Upper lobe of left lung (tissue), 6 donors: ENCODE measurements around the gene NMB. TPM values are rescaled to one million over a fixed set of nuclear protein-coding genes. Genes with fewer than 3 reads are reported as not detected.
A peak's percentile ranks its signal among the peaks of the same experiment; 100 is the strongest.

Source experiments
- ATAC-seq, 2 donors: fragments of 200-7000 bp; cut with Tn5 transposase; one replicate each; pipeline ENCODE4 v1.9.1; 2022; ENCODE audit warnings: mild to moderate bottlenecking in 2 of 2, moderate library complexity in 2 of 2; ENCODE audit not compliant: low FRiP score in 2 of 2
- DNase-seq, 2 donors: peaks; one replicate each; pipeline ENCODE4 v3.0.0-alpha.2; 2019 to 2020
- H3K27ac ChIP-seq, 4 donors: fragments of 200-600 bp; sonication (generic); one replicate each; pipeline ENCODE4 v1.5.1; 2016 to 2019
- H3K27me3 ChIP-seq, 4 donors: fragments of 200-600 bp; sonication (generic); one replicate each; pipeline ENCODE4 v1.5.1; 2017 to 2019
- H3K36me3 ChIP-seq, 4 donors: fragments of 200-600 bp; sonication (generic); one replicate each; pipeline ENCODE4 v1.5.1; 2016 to 2019
- H3K4me1 ChIP-seq, 4 donors: fragments of 200-600 bp; sonication (generic); one replicate each; pipeline ENCODE4 v1.5.1; 2018 to 2019
- H3K4me3 ChIP-seq, 4 donors: fragments of 200-600 bp; sonication (generic); one replicate each; pipeline ENCODE4 v1.5.1; 2017 to 2019; ENCODE audit warnings: mild to moderate bottlenecking in 2 of 4, moderate library complexity in 1 of 4
- H3K9me3 ChIP-seq, 4 donors: fragments of 200-600 bp; sonication (generic); one replicate each; pipeline ENCODE4 v1.5.1; 2018 to 2019
- EP300 ChIP-seq, 4 donors: sonication (generic); formaldehyde crosslinking; IDR thresholded peaks; one replicate each; pipeline ENCODE4 v1.5.1; 2017; ENCODE audit warnings: antibody characterized with exemption in 4 of 4, control low read depth in 2 of 4
- POLR2A ChIP-seq, 4 donors: fragments of 450-650 bp; IDR thresholded peaks; one replicate each; pipeline ENCODE4 v1.5.1; 2016 to 2017; ENCODE audit warnings: antibody characterized with exemption in 4 of 4, mild to moderate bottlenecking in 2 of 4
- POLR2AphosphoS5 ChIP-seq, 2 donors: sonication (generic); formaldehyde crosslinking; IDR thresholded peaks; one replicate each; pipeline ENCODE4 v1.5.1; 2017; ENCODE audit warnings: antibody characterized with exemption in 2 of 2
- WGBS, 2 donors: methylation state at CpG; one replicate each; pipeline ENCODE4 v1.1.5; 2017 to 2018; 5-methylcytosine and 5-hydroxymethylcytosine counted together
- total RNA-seq, 6 donors: library from RNA; depleted of rRNA in 4 of 6; stranded (reverse); fragments of >200 nt in 4 of 6; gene quantifications; one replicate each; pipeline versions ENCODE4 v1.1.0 to v1.2.1, GENCODE V29; 2016 to 2021
- TF ChIP-seq, protein P1 (sequence below), 6 experiments: fragments of 450-650 bp in 4 of 6; fragments of 200-600 bp in 2 of 6; sonication (generic) in 2 of 6; IDR thresholded peaks; one replicate each; pipeline ENCODE4 v1.5.1; 2016 to 2019; ENCODE audit warnings: antibody characterized with exemption in 6 of 6
- donor health status: DM: no; HTN: no; CAD: no; lungs with moderate emphysema.
- donor health status: DM: no; HTN: yes; CAD: no; lungs with severe emphysema.

Gene NMB
- total RNA-seq, result 10 to 100 TPM in 1 of 6 donors, 1 to 10 TPM in 4, not detected in 1; 4.7 to 13.1 (median 5.7) TPM

DNA sequence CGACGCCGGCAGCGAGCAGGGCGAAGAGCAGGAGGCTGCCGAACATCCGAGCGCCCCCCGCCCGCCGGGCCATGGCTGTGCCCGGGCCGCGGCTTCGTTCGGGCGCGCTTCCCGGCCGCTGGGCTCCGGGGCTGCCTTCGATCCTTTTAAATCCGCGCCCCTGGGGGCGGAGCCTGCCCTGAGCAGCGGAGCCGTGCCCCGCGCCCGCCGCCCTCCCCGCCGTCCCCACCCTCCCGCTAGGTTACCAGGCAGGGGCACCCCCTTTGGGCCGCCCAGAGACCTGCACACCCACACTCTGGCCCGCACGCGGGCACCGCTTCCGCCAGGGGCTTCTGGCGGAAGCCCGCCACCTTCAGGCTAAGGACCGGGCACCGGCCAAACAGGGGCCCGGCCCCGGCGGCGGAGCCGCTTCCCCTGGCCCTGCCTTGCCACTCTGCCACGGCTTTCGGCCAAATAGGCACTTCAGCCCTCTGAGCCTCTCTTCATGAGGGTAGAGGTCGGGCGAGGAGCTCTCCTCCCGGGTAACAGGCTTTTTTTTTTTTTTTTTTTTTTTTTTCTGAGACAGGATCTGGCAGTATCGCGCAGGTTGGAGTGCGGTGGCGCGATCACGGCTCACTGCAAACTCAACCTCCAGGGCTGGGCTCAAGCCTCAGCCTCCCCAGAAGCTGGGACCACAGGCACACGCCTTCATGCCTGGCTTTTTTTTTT lies at the start of gene NMB:
Gene NMB, minus strand, starts transcription at position 120 of the 708 bp plus-strand sequence. Its CDS starts 47 bp downstream, at position 73.
- peak within 1 kb of the TSS; percentile 34 to 64 (median 52) for H3K4me3 ChIP-seq
- WGBS, 2 donors, result 0 to 1% methylated on average over 16 to 19 of the region's 61 CpGs
- peak within 1 kb of the TSS; percentile 48 to 85 (median 68) for H3K27ac ChIP-seq
- no peaks in the 10 kb centered on the region for H3K27me3 ChIP-seq
- DNase-seq (peak; percentile 92 to 95), ATAC-seq (peak; percentile 74 to 89)
- no peaks in the 10 kb centered on the region for H3K36me3 ChIP-seq
- H3K9me3 ChIP-seq, result no peaks in the 10 kb centered on the region
- H3K4me1 ChIP-seq, result peaks cover 19 to 40% (median 27%) of the 10 kb centered on the region in 4 donors
- TF ChIP-seq EP300 (IDR thresholded peaks at IDR 0.05) (no peak), POLR2A (IDR thresholded peaks at IDR 0.05) (peak in 1 of 4 donors; percentile 50), POLR2AphosphoS5 (IDR thresholded peaks at IDR 0.05) (peak in 1 of 2 donors; percentile 41)
- TF ChIP-seq, protein P1, sequence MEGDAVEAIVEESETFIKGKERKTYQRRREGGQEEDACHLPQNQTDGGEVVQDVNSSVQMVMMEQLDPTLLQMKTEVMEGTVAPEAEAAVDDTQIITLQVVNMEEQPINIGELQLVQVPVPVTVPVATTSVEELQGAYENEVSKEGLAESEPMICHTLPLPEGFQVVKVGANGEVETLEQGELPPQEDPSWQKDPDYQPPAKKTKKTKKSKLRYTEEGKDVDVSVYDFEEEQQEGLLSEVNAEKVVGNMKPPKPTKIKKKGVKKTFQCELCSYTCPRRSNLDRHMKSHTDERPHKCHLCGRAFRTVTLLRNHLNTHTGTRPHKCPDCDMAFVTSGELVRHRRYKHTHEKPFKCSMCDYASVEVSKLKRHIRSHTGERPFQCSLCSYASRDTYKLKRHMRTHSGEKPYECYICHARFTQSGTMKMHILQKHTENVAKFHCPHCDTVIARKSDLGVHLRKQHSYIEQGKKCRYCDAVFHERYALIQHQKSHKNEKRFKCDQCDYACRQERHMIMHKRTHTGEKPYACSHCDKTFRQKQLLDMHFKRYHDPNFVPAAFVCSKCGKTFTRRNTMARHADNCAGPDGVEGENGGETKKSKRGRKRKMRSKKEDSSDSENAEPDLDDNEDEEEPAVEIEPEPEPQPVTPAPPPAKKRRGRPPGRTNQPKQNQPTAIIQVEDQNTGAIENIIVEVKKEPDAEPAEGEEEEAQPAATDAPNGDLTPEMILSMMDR (IDR thresholded peaks at IDR 0.05), result peak; percentile 61 to 91 (median 76)

GRCh38 chr15:84703808-84704207 lies 45.8 kb upstream of the NMB start:
- H3K4me1 ChIP-seq, result peaks cover 8 to 19% (median 16%) of the 10 kb centered on the region in 4 donors
- no peak overlapping the region for H3K4me3 ChIP-seq
- DNase-seq (no peak), ATAC-seq (no peak)
- TF ChIP-seq, protein P1 (IDR thresholded peaks at IDR 0.05), result no peak
- no peak for TF ChIP-seq EP300 (IDR thresholded peaks at IDR 0.05)
- no peak for TF ChIP-seq POLR2A (IDR thresholded peaks at IDR 0.05)
- TF ChIP-seq POLR2AphosphoS5 (IDR thresholded peaks at IDR 0.05), result no peak
- H3K9me3 ChIP-seq, result no peaks in the 10 kb centered on the region
- no peaks in the 10 kb centered on the region for H3K27me3 ChIP-seq
- no peaks in the 10 kb centered on the region for H3K36me3 ChIP-seq
- no peak overlapping the region for H3K27ac ChIP-seq
- WGBS, 2 donors, result 92 to 96% methylated on average over 5 of the region's 5 CpGs

DNA sequence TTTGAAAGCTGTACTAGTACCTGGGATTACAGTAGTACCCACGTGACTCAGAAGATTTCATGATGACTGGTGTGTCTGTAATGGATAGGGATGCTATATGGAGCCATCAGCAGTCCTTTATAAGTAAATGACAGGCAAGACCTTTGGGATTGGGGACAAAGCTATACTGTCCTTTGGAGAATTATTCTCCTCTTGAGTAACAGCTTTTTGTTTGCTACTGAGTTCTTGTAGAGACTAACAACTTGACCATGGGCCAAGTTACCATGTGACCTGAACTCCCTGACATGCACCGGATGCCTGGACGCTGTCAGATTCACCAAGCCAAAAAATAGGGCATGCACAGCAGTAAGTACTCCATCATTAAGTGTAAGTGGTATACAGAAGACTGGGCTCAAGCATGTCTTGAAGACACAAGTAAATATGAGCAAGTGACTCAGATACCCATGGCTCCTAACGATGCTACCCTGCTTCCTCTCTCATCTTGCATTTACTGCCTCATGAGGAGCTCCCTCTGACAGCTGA lies 45.0 kb upstream of the NMB start:
- Histone ChIP-seq H3K4me1 (peaks cover 8 to 22% (median 16%) of the 10 kb centered on the region in 4 donors), H3K4me3 (no peak overlapping the region), H3K9me3 (no peaks in the 10 kb centered on the region), H3K27ac (peak overlapping the region in 2 of 4 donors; percentile 10 to 50), H3K36me3 (no peaks in the 10 kb centered on the region), H3K27me3 (no peaks in the 10 kb centered on the region)
- DNase-seq (peak in 1 of 2 donors; percentile 58), ATAC-seq (peak; percentile 51 to 70)
- TF ChIP-seq POLR2A (IDR thresholded peaks at IDR 0.05) (no peak), EP300 (IDR thresholded peaks at IDR 0.05) (no peak), POLR2AphosphoS5 (IDR thresholded peaks at IDR 0.05) (peak in 1 of 2 donors; percentile 24)
- TF ChIP-seq, protein P1 (IDR thresholded peaks at IDR 0.05), result no peak
- 18 to 30% methylated on average over 4 of the region's 4 CpGs for WGBS, 2 donors

DNA sequence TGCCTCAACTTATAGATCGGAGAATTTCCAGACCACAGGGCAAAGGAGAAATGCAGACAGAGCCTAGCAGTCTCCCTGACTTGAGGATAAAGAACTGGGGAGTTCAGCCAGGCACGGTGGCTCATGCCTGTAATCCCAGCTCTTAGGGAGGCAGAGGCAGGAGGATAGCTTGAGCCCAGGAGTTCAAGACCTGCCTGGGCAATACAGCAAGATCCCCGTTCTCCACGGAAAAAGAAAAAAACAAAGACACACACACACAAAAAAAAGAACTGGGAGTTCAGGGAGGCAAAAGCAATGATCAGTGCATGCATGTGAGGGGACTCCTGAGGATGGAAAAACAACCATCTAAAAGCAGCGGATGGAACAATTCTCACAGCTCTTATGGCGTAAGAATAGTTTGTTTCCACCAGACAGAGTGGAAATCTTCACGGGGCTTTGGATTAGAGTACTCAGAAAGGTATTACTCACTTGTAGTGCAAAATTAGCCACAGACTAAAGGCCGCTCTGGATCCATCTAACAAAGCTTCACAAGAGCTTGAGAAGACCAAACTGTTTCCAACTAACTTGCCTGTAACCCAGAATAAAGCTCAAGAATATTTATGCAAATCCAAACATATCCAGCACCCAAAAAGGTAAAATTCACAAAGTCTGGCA lies 41.7 kb upstream of the NMB start:
- Histone ChIP-seq H3K27me3 (no peaks in the 10 kb centered on the region), H3K36me3 (no peaks in the 10 kb centered on the region), H3K4me1 (peaks cover 15 to 32% (median 29%) of the 10 kb centered on the region in 4 donors), H3K9me3 (no peaks in the 10 kb centered on the region), H3K4me3 (no peak overlapping the region), H3K27ac (no peak overlapping the region)
- DNase-seq (no peak), ATAC-seq (no peak)
- 86 to 91% methylated on average over 8 of the region's 8 CpGs for WGBS, 2 donors
- TF ChIP-seq, protein P1 (IDR thresholded peaks at IDR 0.05), result no peak
- TF ChIP-seq POLR2AphosphoS5 (IDR thresholded peaks at IDR 0.05) (no peak), EP300 (IDR thresholded peaks at IDR 0.05) (no peak), POLR2A (IDR thresholded peaks at IDR 0.05) (no peak)
